K562 (cell line): ENCODE results near the gene ABHD16B. TPM values are rescaled to one million over a fixed set of nuclear protein-coding genes. Genes with fewer than 3 reads are reported as not detected.

Experiments
- ATAC-seq: fragments of 200-7000 bp; cut with Tn5 transposase; 3 replicates; pipeline ENCODE4 v1.9.1; 2020; ENCODE audit warnings: moderate library complexity
- BruUV-seq: library from RNA; stranded (reverse); fragments of 400-500 nt; replicated peaks from 2 replicates; lab custom pipeline; 2021; lab: Mats Ljungman, UMichigan
- CTCF ChIA-PET: fragments of 300-600 bp; formaldehyde crosslinking; extraction: SDS; loops from one replicate; lab custom pipeline; 2021; ENCODE audit warnings: low intra/inter-chr PET ratio; lab: Yijun Ruan, JAX
- POLR2A ChIA-PET: fragments of 300-600, 350-650 bp; sonication (Branson Sonifier 250); formaldehyde crosslinking; extraction: SDS; loops from one replicate; lab custom pipeline; 2021; ENCODE audit warnings: antibody characterized with exemption, inconsistent platforms; lab: Yijun Ruan, JAX
- DNase-seq, 4 experiments: peaks; one replicate each; pipeline versions ENCODE4 v3.0.0 to v3.0.0-alpha.2; 2011 to 2018; ENCODE audit warnings: low spot score in 3 of 4, mixed read lengths in 3 of 4; ENCODE audit errors: extremely low read depth in 1 of 4
- FAIRE-seq: peaks from 2 replicates; lab custom pipeline; 2011; peaks lifted over from hg19 to GRCh38; lab: Jason Lieb, UNC
- H2AFZ ChIP-seq: 2 replicates; pipeline ENCODE4 v1.6.0; 2011; ENCODE audit warnings: low read depth, low read length, control low read depth, inconsistent platforms
- H3K27ac ChIP-seq: fragments of 200-600 bp; 3 replicates; pipeline ENCODE4 v1.8.0; 2011; ENCODE audit warnings: low read depth, mild to moderate bottlenecking, control low read depth, inconsistent platforms, low read length, moderate library complexity, mixed read lengths; ENCODE audit errors: extremely low read depth
- H3K27me3 ChIP-seq, 2 experiments: fragments of 300-600 bp in 1 of 2; 2 replicates in 1 of 2; 3 replicates in 1 of 2; pipeline versions ENCODE4 v1.6.0 to v1.8.0; 2011; ENCODE audit warnings: inconsistent platforms in 2 of 2, low read length in 2 of 2, mild to moderate bottlenecking in 1 of 2, mixed read lengths in 1 of 2, moderate library complexity in 1 of 2; ENCODE audit not compliant: control insufficient read depth in 2 of 2, insufficient read depth in 2 of 2
- H3K36me3 ChIP-seq: fragments of 300-600 bp; 3 replicates; pipeline ENCODE4 v1.8.0; 2011; ENCODE audit warnings: mild to moderate bottlenecking, low read length, inconsistent platforms; ENCODE audit not compliant: control insufficient read depth, insufficient read depth
- H3K4me1 ChIP-seq, 2 experiments: fragments of 200-600 bp in 1 of 2; replicated peaks in 1 of 2; 2 replicates in 1 of 2; 3 replicates in 1 of 2; pipeline versions ENCODE4 v1.5.1 to v1.8.0; 2011; ENCODE audit warnings: inconsistent platforms in 2 of 2, low read length in 2 of 2, mild to moderate bottlenecking in 1 of 2, mixed read lengths in 1 of 2, moderate library complexity in 1 of 2; ENCODE audit not compliant: control insufficient read depth in 2 of 2, insufficient read depth in 2 of 2
- H3K4me2 ChIP-seq: 2 replicates; pipeline ENCODE4 v1.6.1; 2011; ENCODE audit warnings: low read length, control low read depth, inconsistent platforms, mixed read lengths; ENCODE audit not compliant: insufficient read depth
- H3K4me3 ChIP-seq: fragments of 200-600 bp; sonication (generic), shearing (Covaris generic); 2 replicates; pipeline ENCODE4 v1.5.1; 2016; ENCODE audit warnings: control low read depth, inconsistent platforms
- H3K79me2 ChIP-seq: fragments of 200-600 bp; 3 replicates; pipeline ENCODE4 v1.8.0; 2011; ENCODE audit warnings: low read length, inconsistent platforms; ENCODE audit not compliant: control insufficient read depth, insufficient read depth
- H3K9ac ChIP-seq, 2 experiments: 2 replicates each; pipeline versions ENCODE4 v1.6.0 to v1.6.1; 2011; ENCODE audit warnings: low read depth in 2 of 2, low read length in 2 of 2, control low read depth in 1 of 2, inconsistent platforms in 1 of 2, mild to moderate bottlenecking in 1 of 2, mixed read lengths in 1 of 2; ENCODE audit not compliant: insufficient read depth in 1 of 2
- H3K9me1 ChIP-seq: one replicate; pipeline ENCODE4 v1.6.0; 2011; ENCODE audit warnings: inconsistent platforms, mild to moderate bottlenecking, low read length, moderate library complexity; ENCODE audit not compliant: control insufficient read depth, insufficient read depth
- H3K9me3 ChIP-seq: replicated peaks from 2 replicates; pipeline ENCODE4 v1.5.1; 2011; ENCODE audit warnings: low read depth, low read length, inconsistent platforms; ENCODE audit not compliant: control insufficient read depth, insufficient read depth
- H4K20me1 ChIP-seq: replicated peaks from 2 replicates; pipeline ENCODE4 v1.6.1; 2011; ENCODE audit warnings: low read length, inconsistent platforms, mixed read lengths; ENCODE audit not compliant: control insufficient read depth, insufficient read depth
- POLR2G ChIP-seq: fragments of 200-400 bp; formaldehyde crosslinking; IDR thresholded peaks from 2 replicates; pipeline ENCODE4 v1.6.1; 2017; ENCODE audit warnings: low read depth, mild to moderate bottlenecking, antibody characterized with exemption, low read length, moderate library complexity
- WGBS: fragments of 100-300 bp; shearing (Covaris generic); methylation state at CpG from one replicate; pipeline ENCODE4 v1.1.6; 2016; ENCODE audit warnings: low coverage, mixed read lengths; ENCODE audit not compliant: insufficient coverage; ENCODE audit errors: missing lambda C conversion rate; 5-methylcytosine and 5-hydroxymethylcytosine counted together
- in situ Hi-C: fragments of 300-500 bp; cut with MboI; formaldehyde crosslinking; loops from 4 replicates; pipeline ENCODE4 v1.15.0; 2018; ENCODE audit warnings: inconsistent platforms, mixed read lengths
- intact Hi-C: fragments of 100-400 bp; cut with micrococcal nuclease; formaldehyde crosslinking; loops from 2 replicates; pipeline ENCODE4 v1.14.2; 2022
- polyA plus RNA-seq, 8 experiments: library from polyadenylated mRNA; depleted of rRNA in 4 of 8; stranded (reverse) in 5 of 8; unstranded in 3 of 8; fragments of >200 nt; fragmentation: Nextera tagmentation in 2 of 8; fragmentation: Illumina TruSeq in 1 of 8; extraction: Ambion mirVana in 2 of 8; extraction: Trizol in 1 of 8; gene quantifications; 2 replicates each; pipeline versions ENCODE4 v1.2.1 to v1.2.3, GENCODE V29; 2011 to 2014; ENCODE audit warnings: inconsistent platforms in 1 of 8, missing spikeins in 1 of 8
- total RNA-seq, 7 experiments: library from RNA; depleted of rRNA in 6 of 7; stranded (reverse); fragments of >200 nt in 6 of 7; fragmentation: Illumina TruSeq in 2 of 7; extraction: Trizol in 2 of 7; gene quantifications; 2 replicates each; pipeline versions ENCODE4 v1.2.1 to v1.2.3, GENCODE V29; 2011 to 2021; ENCODE audit warnings: low replicate concordance in 1 of 7
- TF ChIP-seq, protein P1 (sequence below), 3 experiments: IDR thresholded peaks in 2 of 3; conservative IDR thresholded peaks in 1 of 3; 2 replicates each; pipeline ENCODE4 v1.5.1; 2011 to 2012; ENCODE audit warnings: low read length in 3 of 3, mild to moderate bottlenecking in 3 of 3, control low read depth in 2 of 3, improper control_type of control experiment in 1 of 3, inconsistent platforms in 1 of 3, low read depth in 1 of 3, mixed read lengths in 1 of 3, moderate library complexity in 1 of 3; ENCODE audit not compliant: insufficient read depth in 2 of 3
- TF ChIP-seq, protein P2 (sequence below), 2 experiments: fragments of 450-650 bp; formaldehyde crosslinking in 1 of 2; IDR thresholded peaks; 2 replicates each; pipeline versions ENCODE4 v1.4.0 to v1.6.1; 2014 to 2020; ENCODE audit warnings: mild to moderate bottlenecking in 2 of 2, borderline replicate concordance in 1 of 2, low read depth in 1 of 2

The ABHD16B gene
- total and polyA plus RNA-seq, 9 of the 15 experiments (the other 6 are each of a cell fraction or from before 2014, with no cell fraction given): not detected

DNA sequence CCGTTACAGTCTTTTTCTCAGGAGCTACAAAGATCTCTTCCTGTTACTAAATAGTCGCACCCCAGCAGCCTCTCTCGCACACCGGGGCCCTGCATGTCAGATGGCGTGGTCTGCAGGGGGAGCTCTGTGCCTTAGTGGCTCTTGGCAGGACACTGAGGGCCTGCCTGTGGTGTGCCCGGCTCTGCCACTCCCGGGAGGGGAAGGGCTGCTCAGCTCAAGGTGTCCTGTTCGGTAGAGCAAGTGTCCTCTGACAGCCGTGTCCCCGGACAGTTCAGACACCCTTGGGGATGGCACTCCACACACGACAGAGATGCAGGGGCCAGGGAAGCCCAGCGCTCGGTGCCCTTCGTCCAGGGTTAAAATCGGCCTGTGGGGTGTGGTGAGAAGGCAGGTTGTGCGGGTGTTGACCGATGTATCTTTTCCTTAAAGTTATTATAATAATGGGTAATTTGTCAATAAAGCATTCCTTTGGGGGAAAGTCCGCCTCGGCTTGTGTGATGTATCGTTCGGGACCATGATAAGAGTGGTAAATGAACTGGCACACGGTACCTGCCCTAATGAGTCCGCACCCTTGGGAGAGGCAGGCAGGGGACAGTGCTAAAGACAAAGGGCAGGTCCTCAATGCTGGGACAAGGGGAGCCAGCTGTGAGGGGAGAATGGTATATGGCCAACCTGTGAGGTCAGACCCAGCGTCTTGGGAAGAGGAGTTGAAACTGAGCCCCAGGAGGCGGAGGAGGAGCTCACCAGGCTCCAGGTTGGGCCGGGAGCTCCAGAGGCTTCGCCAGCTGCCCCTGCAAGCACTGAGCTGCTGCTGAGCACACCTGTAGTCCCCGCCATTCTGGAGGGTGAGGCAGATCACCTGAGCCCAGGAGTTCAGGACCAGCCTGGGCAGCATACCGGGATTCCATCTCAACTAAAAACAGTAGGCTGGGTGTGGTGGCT is 30.0 kb downstream of the ABHD16B start:
- H3K4me1 ChIP-seq: peaks cover 9 to 18% of the 10 kb centered on the region in 2 experiments
- no peak overlapping the region for H3K4me3 ChIP-seq
- no peaks in the 10 kb centered on the region for H3K27me3 ChIP-seq
- peak overlapping the region in 1 of 2 experiments; percentile 4; a peak in 1 of 4 replicates for H3K9ac ChIP-seq
- no TSS peak for BruUV-seq
- CTCF ChIA-PET: no interaction called here
- no peak overlapping the region for H2AFZ ChIP-seq
- H3K27ac ChIP-seq: no peak overlapping the region
- peaks cover 6% of the 10 kb centered on the region for H4K20me1 ChIP-seq
- POLR2A ChIA-PET: interaction anchor here (0.6 to 2.7 kb wide), 3 partner anchors 10 to 26 kb away, joined by 3 to 12 read pairs (median 4); partner anchors contain the start of gene TPD52L2
- DNase-seq: no peak
- peaks cover 45% of the 10 kb centered on the region; the same call in 2 of the 3 replicates for H3K36me3 ChIP-seq
- in situ Hi-C loops (no loop called here), intact Hi-C loops (no loop called here)
- H3K4me2 ChIP-seq: no peak overlapping the region
- FAIRE-seq: no peak
- no peak for ATAC-seq
- H3K9me1 ChIP-seq: no peaks in the 10 kb centered on the region
- peaks cover 10% of the 10 kb centered on the region for H3K79me2 ChIP-seq
- WGBS: 91% methylated on average over 27 of the region's 29 CpGs
- peak; percentile 35; the same call in 1 of the 2 replicates for TF ChIP-seq POLR2G
- TF ChIP-seq, protein P1, sequence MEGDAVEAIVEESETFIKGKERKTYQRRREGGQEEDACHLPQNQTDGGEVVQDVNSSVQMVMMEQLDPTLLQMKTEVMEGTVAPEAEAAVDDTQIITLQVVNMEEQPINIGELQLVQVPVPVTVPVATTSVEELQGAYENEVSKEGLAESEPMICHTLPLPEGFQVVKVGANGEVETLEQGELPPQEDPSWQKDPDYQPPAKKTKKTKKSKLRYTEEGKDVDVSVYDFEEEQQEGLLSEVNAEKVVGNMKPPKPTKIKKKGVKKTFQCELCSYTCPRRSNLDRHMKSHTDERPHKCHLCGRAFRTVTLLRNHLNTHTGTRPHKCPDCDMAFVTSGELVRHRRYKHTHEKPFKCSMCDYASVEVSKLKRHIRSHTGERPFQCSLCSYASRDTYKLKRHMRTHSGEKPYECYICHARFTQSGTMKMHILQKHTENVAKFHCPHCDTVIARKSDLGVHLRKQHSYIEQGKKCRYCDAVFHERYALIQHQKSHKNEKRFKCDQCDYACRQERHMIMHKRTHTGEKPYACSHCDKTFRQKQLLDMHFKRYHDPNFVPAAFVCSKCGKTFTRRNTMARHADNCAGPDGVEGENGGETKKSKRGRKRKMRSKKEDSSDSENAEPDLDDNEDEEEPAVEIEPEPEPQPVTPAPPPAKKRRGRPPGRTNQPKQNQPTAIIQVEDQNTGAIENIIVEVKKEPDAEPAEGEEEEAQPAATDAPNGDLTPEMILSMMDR (IDR thresholded peaks at IDR 0.05 in 2 of 3, conservative IDR thresholded peaks at IDR 0.05 in 1 of 3; ENCODE audit: insufficient read depth in 2 of 3, low read depth in 1 of 3, low read length in 3 of 3): peak in 1 of 3 experiments; percentile 6; a peak in 1 of 6 replicates
- TF ChIP-seq, protein P2, sequence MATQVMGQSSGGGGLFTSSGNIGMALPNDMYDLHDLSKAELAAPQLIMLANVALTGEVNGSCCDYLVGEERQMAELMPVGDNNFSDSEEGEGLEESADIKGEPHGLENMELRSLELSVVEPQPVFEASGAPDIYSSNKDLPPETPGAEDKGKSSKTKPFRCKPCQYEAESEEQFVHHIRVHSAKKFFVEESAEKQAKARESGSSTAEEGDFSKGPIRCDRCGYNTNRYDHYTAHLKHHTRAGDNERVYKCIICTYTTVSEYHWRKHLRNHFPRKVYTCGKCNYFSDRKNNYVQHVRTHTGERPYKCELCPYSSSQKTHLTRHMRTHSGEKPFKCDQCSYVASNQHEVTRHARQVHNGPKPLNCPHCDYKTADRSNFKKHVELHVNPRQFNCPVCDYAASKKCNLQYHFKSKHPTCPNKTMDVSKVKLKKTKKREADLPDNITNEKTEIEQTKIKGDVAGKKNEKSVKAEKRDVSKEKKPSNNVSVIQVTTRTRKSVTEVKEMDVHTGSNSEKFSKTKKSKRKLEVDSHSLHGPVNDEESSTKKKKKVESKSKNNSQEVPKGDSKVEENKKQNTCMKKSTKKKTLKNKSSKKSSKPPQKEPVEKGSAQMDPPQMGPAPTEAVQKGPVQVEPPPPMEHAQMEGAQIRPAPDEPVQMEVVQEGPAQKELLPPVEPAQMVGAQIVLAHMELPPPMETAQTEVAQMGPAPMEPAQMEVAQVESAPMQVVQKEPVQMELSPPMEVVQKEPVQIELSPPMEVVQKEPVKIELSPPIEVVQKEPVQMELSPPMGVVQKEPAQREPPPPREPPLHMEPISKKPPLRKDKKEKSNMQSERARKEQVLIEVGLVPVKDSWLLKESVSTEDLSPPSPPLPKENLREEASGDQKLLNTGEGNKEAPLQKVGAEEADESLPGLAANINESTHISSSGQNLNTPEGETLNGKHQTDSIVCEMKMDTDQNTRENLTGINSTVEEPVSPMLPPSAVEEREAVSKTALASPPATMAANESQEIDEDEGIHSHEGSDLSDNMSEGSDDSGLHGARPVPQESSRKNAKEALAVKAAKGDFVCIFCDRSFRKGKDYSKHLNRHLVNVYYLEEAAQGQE (IDR thresholded peaks at IDR 0.05; ENCODE audit: borderline replicate concordance): no peak
- TF ChIP-seq, protein P2 (CRISPR knock-in tag; IDR thresholded peaks at IDR 0.05; ENCODE audit: low read depth): no peak
- H3K9me3 ChIP-seq: no peaks in the 10 kb centered on the region
